Effector CD8-positive, alpha-beta T cell (primary cell): ENCODE results near the gene PZP.

ENCODE experiments used
- DNase-seq: peaks from one replicate; lab custom pipeline; 2025; lab: John Stamatoyannopoulos, UW

The PZP gene

GRCh38 chr12:9104087-9104486 lies 104.1 kb downstream of the PZP start:
- no peak for DNase-seq

- no peak for DNase-seq
Measured at GRCh38 chr12:9103050-9103849, 104.9 kb downstream of the PZP start.

- DNase-seq, result no peak
Measured at GRCh38 chr12:9101018-9101687, 107.0 kb downstream of the PZP start.

- DNase-seq, result no peak
Measured at GRCh38 chr12:9099552-9100190, 108.5 kb downstream of the PZP start.
